ENCODE data around the gene PON1. TPM values are rescaled to one million over a fixed set of nuclear protein-coding genes. Genes with fewer than 3 reads are reported as not detected.

PON1 gene
- total and polyA plus RNA-seq, 2 experiments from 2014 or later: 0.69 to 1.2 TPM

DNA sequence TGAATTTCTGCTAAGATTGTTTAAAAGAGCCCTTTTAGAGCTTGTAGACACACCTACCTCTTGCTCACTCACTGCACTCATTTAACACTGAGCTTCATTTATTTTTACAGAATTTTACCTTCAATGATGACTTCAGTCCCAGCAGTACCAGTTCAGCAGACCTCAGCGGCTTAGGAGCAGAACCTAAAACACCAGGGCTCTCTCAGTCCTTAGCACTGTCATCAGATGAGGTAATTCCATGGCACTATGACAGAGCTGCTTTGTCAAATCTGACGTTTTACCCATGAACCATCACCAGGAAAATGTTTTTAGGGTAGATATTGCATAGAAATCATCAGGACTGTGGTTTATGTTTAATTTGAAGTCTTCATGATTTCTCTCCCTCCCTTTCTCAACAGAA, 38.2 kb downstream of the PON1 start (continued):
- TF ChIP-seq, protein P1, sequence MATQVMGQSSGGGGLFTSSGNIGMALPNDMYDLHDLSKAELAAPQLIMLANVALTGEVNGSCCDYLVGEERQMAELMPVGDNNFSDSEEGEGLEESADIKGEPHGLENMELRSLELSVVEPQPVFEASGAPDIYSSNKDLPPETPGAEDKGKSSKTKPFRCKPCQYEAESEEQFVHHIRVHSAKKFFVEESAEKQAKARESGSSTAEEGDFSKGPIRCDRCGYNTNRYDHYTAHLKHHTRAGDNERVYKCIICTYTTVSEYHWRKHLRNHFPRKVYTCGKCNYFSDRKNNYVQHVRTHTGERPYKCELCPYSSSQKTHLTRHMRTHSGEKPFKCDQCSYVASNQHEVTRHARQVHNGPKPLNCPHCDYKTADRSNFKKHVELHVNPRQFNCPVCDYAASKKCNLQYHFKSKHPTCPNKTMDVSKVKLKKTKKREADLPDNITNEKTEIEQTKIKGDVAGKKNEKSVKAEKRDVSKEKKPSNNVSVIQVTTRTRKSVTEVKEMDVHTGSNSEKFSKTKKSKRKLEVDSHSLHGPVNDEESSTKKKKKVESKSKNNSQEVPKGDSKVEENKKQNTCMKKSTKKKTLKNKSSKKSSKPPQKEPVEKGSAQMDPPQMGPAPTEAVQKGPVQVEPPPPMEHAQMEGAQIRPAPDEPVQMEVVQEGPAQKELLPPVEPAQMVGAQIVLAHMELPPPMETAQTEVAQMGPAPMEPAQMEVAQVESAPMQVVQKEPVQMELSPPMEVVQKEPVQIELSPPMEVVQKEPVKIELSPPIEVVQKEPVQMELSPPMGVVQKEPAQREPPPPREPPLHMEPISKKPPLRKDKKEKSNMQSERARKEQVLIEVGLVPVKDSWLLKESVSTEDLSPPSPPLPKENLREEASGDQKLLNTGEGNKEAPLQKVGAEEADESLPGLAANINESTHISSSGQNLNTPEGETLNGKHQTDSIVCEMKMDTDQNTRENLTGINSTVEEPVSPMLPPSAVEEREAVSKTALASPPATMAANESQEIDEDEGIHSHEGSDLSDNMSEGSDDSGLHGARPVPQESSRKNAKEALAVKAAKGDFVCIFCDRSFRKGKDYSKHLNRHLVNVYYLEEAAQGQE (IDR thresholded peaks at IDR 0.05; ENCODE audit: unreplicated experiment): no peak
- TF ChIP-seq, protein P2, sequence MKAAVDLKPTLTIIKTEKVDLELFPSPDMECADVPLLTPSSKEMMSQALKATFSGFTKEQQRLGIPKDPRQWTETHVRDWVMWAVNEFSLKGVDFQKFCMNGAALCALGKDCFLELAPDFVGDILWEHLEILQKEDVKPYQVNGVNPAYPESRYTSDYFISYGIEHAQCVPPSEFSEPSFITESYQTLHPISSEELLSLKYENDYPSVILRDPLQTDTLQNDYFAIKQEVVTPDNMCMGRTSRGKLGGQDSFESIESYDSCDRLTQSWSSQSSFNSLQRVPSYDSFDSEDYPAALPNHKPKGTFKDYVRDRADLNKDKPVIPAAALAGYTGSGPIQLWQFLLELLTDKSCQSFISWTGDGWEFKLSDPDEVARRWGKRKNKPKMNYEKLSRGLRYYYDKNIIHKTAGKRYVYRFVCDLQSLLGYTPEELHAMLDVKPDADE (IDR thresholded peaks at IDR 0.05): no peak
- TF ChIP-seq NANOG (IDR thresholded peaks at IDR 0.05; ENCODE audit: borderline replicate concordance): no peak
- no peak for TF ChIP-seq STAT1 (IDR thresholded peaks at IDR 0.05; ENCODE audit: unreplicated experiment)
- no peak for TF ChIP-seq ZNF114 (CRISPR knock-in tag; IDR thresholded peaks at IDR 0.05)
- no peak for TF ChIP-seq CREB1 (CRISPR knock-in tag; IDR thresholded peaks at IDR 0.05; ENCODE audit: low read depth)

DNA sequence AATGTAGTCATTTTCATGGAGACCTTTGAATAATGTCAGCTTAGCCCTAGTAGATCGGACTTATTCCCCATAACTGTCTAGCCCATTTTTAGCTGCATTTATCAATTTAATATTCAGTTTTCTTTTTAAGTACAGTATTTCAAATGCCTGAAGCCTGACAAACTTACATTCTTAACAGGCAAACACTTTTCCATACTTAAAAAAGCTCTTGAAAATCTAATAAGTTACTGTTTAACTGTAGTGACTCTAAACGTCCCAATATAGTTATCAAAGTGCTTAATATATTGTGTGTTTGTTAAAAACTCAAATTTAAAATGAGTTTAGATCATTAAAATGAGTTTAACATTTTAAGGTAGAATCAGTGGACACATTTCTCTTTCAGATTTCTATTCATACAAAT, 44.9 kb downstream of the PON1 start:
- Mint-ChIP-seq H3K4me1 (no peaks in the 10 kb centered on the region), H3K27ac (no peak overlapping the region), H3K27me3 (ENCODE audit: insufficient read depth, low read depth, poor library complexity) (no peaks in the 10 kb centered on the region), H3K4me3 (no peak overlapping the region), H3K9me3 (no peaks in the 10 kb centered on the region), H3K36me3 (ENCODE audit: low read depth) (no peaks in the 10 kb centered on the region)
- Histone ChIP-seq H3K9me2 (ENCODE audit: insufficient read depth) (no peaks in the 10 kb centered on the region), H3K79me2 (replicated peaks; ENCODE audit: insufficient read depth) (no peaks in the 10 kb centered on the region), H3K4me1 (ENCODE audit: insufficient read depth) (no peaks in the 10 kb centered on the region), H4K20me1 (replicated peaks; ENCODE audit: insufficient read depth) (no peaks in the 10 kb centered on the region), H2AFZ (no peak overlapping the region), H3K27me3 (ENCODE audit: insufficient read depth) (no peaks in the 10 kb centered on the region), H3F3A (replicated peaks; ENCODE audit: low read depth) (no peaks in the 10 kb centered on the region), H3K36me3 (ENCODE audit: insufficient read depth) (no peaks in the 10 kb centered on the region; the same call in 1 of the 2 replicates), H3K27ac (ENCODE audit: low read depth) (no peak overlapping the region), H3K4me2 (no peak overlapping the region), H3K4me3 (no peak overlapping the region)
- DNase-seq (ENCODE audit: low spot score) (no peak), ATAC-seq (no peak)
- TF ChIP-seq POLR2AphosphoS5 (IDR thresholded peaks at IDR 0.05; ENCODE audit: low read depth): no peak
- TF ChIP-seq, protein P3, sequence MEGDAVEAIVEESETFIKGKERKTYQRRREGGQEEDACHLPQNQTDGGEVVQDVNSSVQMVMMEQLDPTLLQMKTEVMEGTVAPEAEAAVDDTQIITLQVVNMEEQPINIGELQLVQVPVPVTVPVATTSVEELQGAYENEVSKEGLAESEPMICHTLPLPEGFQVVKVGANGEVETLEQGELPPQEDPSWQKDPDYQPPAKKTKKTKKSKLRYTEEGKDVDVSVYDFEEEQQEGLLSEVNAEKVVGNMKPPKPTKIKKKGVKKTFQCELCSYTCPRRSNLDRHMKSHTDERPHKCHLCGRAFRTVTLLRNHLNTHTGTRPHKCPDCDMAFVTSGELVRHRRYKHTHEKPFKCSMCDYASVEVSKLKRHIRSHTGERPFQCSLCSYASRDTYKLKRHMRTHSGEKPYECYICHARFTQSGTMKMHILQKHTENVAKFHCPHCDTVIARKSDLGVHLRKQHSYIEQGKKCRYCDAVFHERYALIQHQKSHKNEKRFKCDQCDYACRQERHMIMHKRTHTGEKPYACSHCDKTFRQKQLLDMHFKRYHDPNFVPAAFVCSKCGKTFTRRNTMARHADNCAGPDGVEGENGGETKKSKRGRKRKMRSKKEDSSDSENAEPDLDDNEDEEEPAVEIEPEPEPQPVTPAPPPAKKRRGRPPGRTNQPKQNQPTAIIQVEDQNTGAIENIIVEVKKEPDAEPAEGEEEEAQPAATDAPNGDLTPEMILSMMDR (conservative IDR thresholded peaks at IDR 0.05; ENCODE audit: low read depth in 2 of 2): no peak
- no peak for TF ChIP-seq ZNF331 (CRISPR knock-in tag; IDR thresholded peaks at IDR 0.05; ENCODE audit: low read depth)
- TF ChIP-seq STAT1 (IDR thresholded peaks at IDR 0.05; ENCODE audit: unreplicated experiment): no peak
- TF ChIP-seq, protein P2 (IDR thresholded peaks at IDR 0.05): no peak
- TF ChIP-seq EZH2 (IDR thresholded peaks at IDR 0.05; ENCODE audit: low read depth, unreplicated experiment): no peak
- no peak for TF ChIP-seq ZNF114 (CRISPR knock-in tag; IDR thresholded peaks at IDR 0.05)
- no peak for TF ChIP-seq EZH2phosphoT487 (IDR thresholded peaks at IDR 0.05; ENCODE audit: unreplicated experiment)
- TF ChIP-seq, protein P1 (IDR thresholded peaks at IDR 0.05; ENCODE audit: unreplicated experiment): no peak
